Stimulated activated CD4-positive, alpha-beta T cell treated with anti-CD3 and anti-CD28 coated beads, Interleukin-4, amount 100 ng/mL, for 24 hours (primary cell): ENCODE data around the gene ADGRL4.
"Not testable (repeated sequence)": the region's sequence is repeated elsewhere in the genome, so short reads cannot be mapped to it uniquely, and the experiment has no call there.

ENCODE experiments used
- DNase-seq: peaks from one replicate; pipeline ENCODE4 v3.0.0-alpha.2; 2020

Gene ADGRL4

GRCh38 chr1:79006564-79006963 lies at the start of gene ADGRL4:
ADGRL4 (minus strand) TSS chr1:79006730; CDS start chr1:79006654, 76 bp downstream.
- DNase-seq, result no peak

GRCh38 chr1:79055856-79056255 lies 49.3 kb upstream of the ADGRL4 start:
- no peak for DNase-seq

- DNase-seq, result no peak
Measured at GRCh38 chr1:79052829-79053449, 46.4 kb upstream of the ADGRL4 start.

GRCh38 chr1:79044974-79045650 lies 38.6 kb upstream of the ADGRL4 start:
- no peak for DNase-seq

GRCh38 chr1:79043506-79043905 lies 37.0 kb upstream of the ADGRL4 start:
- DNase-seq, result no peak

- DNase-seq, result no peak
Measured at GRCh38 chr1:79042539-79042938, 36.0 kb upstream of the ADGRL4 start.

GRCh38 chr1:79042117-79042516 lies 35.6 kb upstream of the ADGRL4 start:
- DNase-seq, result no peak

GRCh38 chr1:79041666-79042065 lies 35.1 kb upstream of the ADGRL4 start:
- no peak for DNase-seq

GRCh38 chr1:79040424-79041082 lies 34.0 kb upstream of the ADGRL4 start:
- DNase-seq, result no peak

- no peak for DNase-seq
Measured at GRCh38 chr1:79037085-79037484, 30.6 kb upstream of the ADGRL4 start.

- no peak for DNase-seq
Measured at GRCh38 chr1:79012500-79012899, 6.0 kb upstream of the ADGRL4 start.

- no peak for DNase-seq
Measured at GRCh38 chr1:79010589-79010988, 4.1 kb upstream of the ADGRL4 start.

GRCh38 chr1:79005945-79006344 lies 585 bp downstream of the ADGRL4 start:
- no peak for DNase-seq

- DNase-seq, result no peak
Measured at GRCh38 chr1:79004916-79005315, 1.6 kb downstream of the ADGRL4 start.

GRCh38 chr1:78996791-78997190 lies 9.7 kb downstream of the ADGRL4 start:
- no peak for DNase-seq

- DNase-seq, result no peak
Measured at GRCh38 chr1:78987042-78987441, 19.5 kb downstream of the ADGRL4 start.

GRCh38 chr1:78980511-78980910 lies 26.0 kb downstream of the ADGRL4 start:
- no peak for DNase-seq

GRCh38 chr1:78972723-78973122 lies 33.8 kb downstream of the ADGRL4 start:
- no peak for DNase-seq

- DNase-seq, result not testable (repeated sequence)
Measured at GRCh38 chr1:78967091-78967490, 39.4 kb downstream of the ADGRL4 start.

- DNase-seq, result no peak
Measured at GRCh38 chr1:78958711-78959110, 47.8 kb downstream of the ADGRL4 start.

GRCh38 chr1:78950826-78951225 lies 55.7 kb downstream of the ADGRL4 start:
- DNase-seq, result no peak

- no peak for DNase-seq
Measured at GRCh38 chr1:78949227-78949626, 57.3 kb downstream of the ADGRL4 start.

- no peak for DNase-seq
Measured at GRCh38 chr1:78919150-78919549, 87.4 kb downstream of the ADGRL4 start.

- DNase-seq, result no peak
Measured at GRCh38 chr1:78918157-78918556, 88.4 kb downstream of the ADGRL4 start.
